Erythroblast (primary cell): ENCODE data around the gene SLC31A1.

Source experiments
- GATA1 ChIP-seq: IDR thresholded peaks from 2 replicates; pipeline ENCODE4 v1.6.1; 2011; ENCODE audit warnings: low read depth, mild to moderate bottlenecking, control low read depth, low read length, moderate library complexity
- POLR2A ChIP-seq: IDR thresholded peaks from 2 replicates; pipeline ENCODE4 v1.6.1; 2011; ENCODE audit warnings: mild to moderate bottlenecking, low read length

DNA sequence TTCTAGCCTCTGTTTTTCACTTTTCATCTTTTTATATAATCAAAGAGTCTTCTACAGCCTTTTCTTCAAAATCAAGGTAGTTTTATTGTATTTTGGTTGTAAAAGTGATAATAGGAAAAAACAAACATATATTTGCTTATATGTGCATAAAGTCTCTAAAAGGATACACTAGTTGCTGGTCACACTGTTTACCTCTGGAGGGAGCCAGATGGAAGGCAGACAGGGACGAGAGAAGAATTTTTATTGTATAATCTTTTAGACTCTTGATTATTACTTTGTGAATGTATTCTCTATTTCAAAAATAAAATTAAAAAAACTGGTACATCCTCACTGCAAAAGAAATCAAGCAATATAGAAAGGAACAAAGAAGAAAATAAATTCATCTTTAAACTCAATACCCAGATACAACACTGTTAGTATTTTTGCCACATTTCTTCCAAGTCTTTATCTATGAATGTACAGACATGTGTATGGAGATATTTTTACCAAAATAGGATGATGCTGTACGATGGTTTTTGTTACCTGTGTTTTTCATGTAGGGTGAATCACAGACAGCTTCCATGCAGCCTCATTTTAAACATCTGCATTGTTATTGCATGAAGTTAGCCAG is 88.0 kb downstream of the SLC31A1 start:
- no peak for TF ChIP-seq POLR2A
- no peak for TF ChIP-seq GATA1
